HG02943 (cell line): ENCODE data around the gene MACC1.

Source experiments
- ATAC-seq: cut with Tn5 transposase; IDR thresholded peaks from one replicate; pipeline ENCODE4 v1.9.1; 2021; ENCODE audit warnings: mild to moderate bottlenecking, low read depth, moderate library complexity; ENCODE audit not compliant: unreplicated experiment

Gene MACC1

GRCh38 chr7:20217193-20217948 lies at the start of gene MACC1:
TSS of gene MACC1 (minus strand) at chr7:20217384. CDS start at chr7:20161862, 55,522 bp downstream.
- peak; percentile 48 for ATAC-seq

GRCh38 chr7:20264623-20265022 lies 47.4 kb upstream of the MACC1 start:
- ATAC-seq: no peak

GRCh38 chr7:20260223-20260622 lies 43.0 kb upstream of the MACC1 start:
- ATAC-seq: no peak

- no peak for ATAC-seq
Observed at GRCh38 chr7:20257212-20257611, 40.0 kb upstream of the MACC1 start.

GRCh38 chr7:20249920-20250319 lies 32.7 kb upstream of the MACC1 start:
- ATAC-seq: no peak

- no peak for ATAC-seq
Observed at GRCh38 chr7:20249376-20249775, 32.2 kb upstream of the MACC1 start.

- ATAC-seq: no peak
Observed at GRCh38 chr7:20246236-20246635, 29.1 kb upstream of the MACC1 start.

- no peak for ATAC-seq
Observed at GRCh38 chr7:20244334-20245120, 27.3 kb upstream of the MACC1 start.

GRCh38 chr7:20241911-20242261 lies 24.7 kb upstream of the MACC1 start:
- no peak for ATAC-seq

- no peak for ATAC-seq
Observed at GRCh38 chr7:20241194-20241910, 24.2 kb upstream of the MACC1 start.

- ATAC-seq: peak; percentile 41
Observed at GRCh38 chr7:20240080-20240926, 23.1 kb upstream of the MACC1 start.

GRCh38 chr7:20238754-20239324 lies 21.7 kb upstream of the MACC1 start:
- ATAC-seq: peak; percentile 79

GRCh38 chr7:20238194-20238753 lies 21.1 kb upstream of the MACC1 start:
- ATAC-seq: no peak

GRCh38 chr7:20237464-20238193 lies 20.4 kb upstream of the MACC1 start:
- ATAC-seq: no peak

- ATAC-seq: no peak
Observed at GRCh38 chr7:20236790-20237189, 19.6 kb upstream of the MACC1 start.

GRCh38 chr7:20236043-20236442 lies 18.9 kb upstream of the MACC1 start:
- no peak for ATAC-seq

- no peak for ATAC-seq
Observed at GRCh38 chr7:20235288-20235687, 18.1 kb upstream of the MACC1 start.

GRCh38 chr7:20233362-20233761 lies 16.2 kb upstream of the MACC1 start:
- ATAC-seq: no peak

GRCh38 chr7:20232848-20233247 lies 15.7 kb upstream of the MACC1 start:
- ATAC-seq: no peak
